Measurements from ENCODE around the gene ZNF526.

The ZNF526 gene

DNA sequence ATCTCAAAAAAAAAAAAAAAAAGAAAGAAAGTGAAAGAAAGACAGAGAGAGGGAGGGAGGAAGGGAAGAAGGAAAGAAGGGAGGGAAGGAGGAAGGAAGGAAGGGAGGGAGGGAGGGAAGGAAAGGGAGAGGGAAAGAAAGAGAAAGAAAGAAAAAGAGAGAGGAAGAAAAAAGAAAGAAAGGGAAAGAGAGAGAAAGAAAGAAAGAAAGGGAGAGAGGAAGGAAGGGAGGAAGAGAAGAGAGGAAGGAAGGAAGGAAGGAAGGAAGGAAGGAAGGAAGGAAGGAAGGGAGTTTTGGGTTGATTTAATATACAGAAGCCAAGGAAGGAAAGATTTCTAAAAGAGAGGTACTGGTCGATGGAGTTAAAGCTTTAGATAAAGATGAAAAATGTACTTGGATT lies 31.4 kb upstream of the ZNF526 start:
- no peak overlapping the region for H3K27ac ChIP-seq
- TF ChIP-seq, protein P1, sequence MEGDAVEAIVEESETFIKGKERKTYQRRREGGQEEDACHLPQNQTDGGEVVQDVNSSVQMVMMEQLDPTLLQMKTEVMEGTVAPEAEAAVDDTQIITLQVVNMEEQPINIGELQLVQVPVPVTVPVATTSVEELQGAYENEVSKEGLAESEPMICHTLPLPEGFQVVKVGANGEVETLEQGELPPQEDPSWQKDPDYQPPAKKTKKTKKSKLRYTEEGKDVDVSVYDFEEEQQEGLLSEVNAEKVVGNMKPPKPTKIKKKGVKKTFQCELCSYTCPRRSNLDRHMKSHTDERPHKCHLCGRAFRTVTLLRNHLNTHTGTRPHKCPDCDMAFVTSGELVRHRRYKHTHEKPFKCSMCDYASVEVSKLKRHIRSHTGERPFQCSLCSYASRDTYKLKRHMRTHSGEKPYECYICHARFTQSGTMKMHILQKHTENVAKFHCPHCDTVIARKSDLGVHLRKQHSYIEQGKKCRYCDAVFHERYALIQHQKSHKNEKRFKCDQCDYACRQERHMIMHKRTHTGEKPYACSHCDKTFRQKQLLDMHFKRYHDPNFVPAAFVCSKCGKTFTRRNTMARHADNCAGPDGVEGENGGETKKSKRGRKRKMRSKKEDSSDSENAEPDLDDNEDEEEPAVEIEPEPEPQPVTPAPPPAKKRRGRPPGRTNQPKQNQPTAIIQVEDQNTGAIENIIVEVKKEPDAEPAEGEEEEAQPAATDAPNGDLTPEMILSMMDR (conservative IDR thresholded peaks at IDR 0.05), result no peak
- TF ChIP-seq ZFX (IDR thresholded peaks at IDR 0.05), result no peak

DNA sequence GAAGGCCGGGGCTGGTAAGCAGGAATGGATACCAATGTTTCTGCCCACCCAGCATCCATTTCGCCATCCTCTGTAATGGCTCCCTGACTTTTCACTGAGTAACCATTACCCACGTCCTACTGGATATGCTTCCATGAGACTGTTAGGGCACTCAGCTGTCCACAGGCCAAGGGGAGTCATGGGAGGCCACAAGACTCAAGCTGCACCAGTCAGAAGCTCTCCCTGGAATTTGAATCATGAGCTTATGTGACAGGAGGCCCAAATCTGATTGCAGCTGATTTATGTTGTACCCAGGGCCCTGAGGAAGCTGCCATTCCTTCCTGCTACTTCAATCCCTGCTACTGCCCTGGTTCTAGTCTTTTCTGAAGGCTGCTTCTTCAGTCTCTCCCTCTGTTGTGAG lies 31.0 kb upstream of the ZNF526 start:
- H3K27ac ChIP-seq, result no peak overlapping the region
- TF ChIP-seq ZFX (IDR thresholded peaks at IDR 0.05), result no peak
- TF ChIP-seq, protein P1 (conservative IDR thresholded peaks at IDR 0.05), result no peak

DNA sequence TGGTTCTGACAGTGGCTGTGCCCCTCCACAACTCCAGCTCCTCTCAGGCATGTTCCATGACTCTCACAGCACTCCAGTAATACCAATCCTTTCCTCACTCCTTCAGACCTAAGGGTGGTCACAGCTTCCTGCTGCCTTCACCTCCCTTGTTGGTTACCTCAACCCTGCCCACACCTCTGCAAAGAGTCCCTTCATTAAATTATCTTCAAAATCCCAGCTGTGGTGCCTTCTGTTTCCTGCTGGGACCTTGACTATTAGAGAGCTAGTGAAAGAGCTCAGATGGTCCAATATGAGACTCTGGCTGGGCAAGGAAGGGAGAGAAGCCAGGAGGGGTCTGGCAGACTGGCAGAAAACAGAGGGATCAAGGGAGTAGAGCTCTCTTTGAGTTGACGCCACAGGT lies 28.8 kb upstream of the ZNF526 start:
- no peak overlapping the region for H3K27ac ChIP-seq
- TF ChIP-seq, protein P1 (conservative IDR thresholded peaks at IDR 0.05), result no peak
- TF ChIP-seq ZFX (IDR thresholded peaks at IDR 0.05), result no peak

DNA sequence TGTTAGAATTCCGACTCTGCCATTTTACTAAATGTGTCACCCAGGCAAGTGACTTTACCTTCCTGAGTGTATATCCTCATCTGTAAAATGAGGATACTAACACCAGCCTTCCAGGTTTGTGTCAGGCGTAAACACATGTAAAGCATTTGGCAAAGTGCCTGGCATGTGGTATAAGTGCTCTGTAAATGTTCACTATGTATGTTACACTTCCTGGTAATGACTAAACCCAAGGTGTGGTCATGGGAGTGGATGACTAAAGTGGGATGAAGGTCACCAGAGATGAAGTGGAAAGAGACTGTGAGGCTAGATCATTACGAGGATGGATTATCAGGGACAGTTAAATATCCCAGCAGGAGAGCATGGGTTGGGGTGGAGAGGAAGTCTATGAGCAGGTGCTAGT lies 28.3 kb upstream of the ZNF526 start:
- H3K27ac ChIP-seq, result no peak overlapping the region
- TF ChIP-seq ZFX (IDR thresholded peaks at IDR 0.05), result no peak
- TF ChIP-seq, protein P1 (conservative IDR thresholded peaks at IDR 0.05), result no peak

DNA sequence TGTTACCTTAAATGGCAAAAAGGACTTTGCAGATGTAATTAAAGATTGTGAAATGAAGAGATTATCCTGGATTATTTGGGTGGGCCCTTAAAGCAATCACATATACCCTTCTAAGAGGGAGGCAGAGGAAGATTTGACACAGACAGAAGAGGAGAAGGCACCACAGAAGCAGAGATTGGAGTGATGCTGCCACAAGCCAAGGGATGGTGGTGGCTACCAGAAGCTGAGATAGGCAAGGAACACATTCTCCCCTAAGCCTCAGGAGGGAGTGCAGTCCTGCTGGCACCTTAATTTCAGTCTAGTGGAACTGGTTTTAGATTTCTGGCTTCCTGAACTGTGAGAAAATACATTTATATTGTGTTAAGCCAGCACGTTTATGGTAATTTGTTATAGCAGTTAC lies 26.8 kb upstream of the ZNF526 start:
- no peak overlapping the region for H3K27ac ChIP-seq
- TF ChIP-seq ZFX (IDR thresholded peaks at IDR 0.05), result no peak
- TF ChIP-seq, protein P1 (conservative IDR thresholded peaks at IDR 0.05), result no peak

DNA sequence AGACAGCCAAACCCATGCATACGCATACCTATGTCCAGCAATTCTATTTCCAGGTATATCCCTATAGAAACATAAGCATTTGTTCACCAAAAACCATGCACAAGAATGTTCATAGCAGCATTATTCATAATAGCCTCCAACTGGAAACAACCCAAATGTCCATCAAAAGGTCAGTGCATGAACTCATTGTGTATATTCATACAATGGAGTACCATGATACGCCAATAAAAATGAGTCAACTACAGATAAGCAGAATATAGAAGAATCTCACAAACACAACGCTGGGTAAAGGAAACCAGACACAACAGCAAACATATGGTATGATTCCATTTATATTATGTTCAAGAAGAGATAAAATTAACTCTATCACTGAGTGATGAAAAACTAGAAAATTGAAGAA lies 26.4 kb upstream of the ZNF526 start:
- TF ChIP-seq, protein P1 (conservative IDR thresholded peaks at IDR 0.05), result no peak
- no peak for TF ChIP-seq ZFX (IDR thresholded peaks at IDR 0.05)
- no peak overlapping the region for H3K27ac ChIP-seq

DNA sequence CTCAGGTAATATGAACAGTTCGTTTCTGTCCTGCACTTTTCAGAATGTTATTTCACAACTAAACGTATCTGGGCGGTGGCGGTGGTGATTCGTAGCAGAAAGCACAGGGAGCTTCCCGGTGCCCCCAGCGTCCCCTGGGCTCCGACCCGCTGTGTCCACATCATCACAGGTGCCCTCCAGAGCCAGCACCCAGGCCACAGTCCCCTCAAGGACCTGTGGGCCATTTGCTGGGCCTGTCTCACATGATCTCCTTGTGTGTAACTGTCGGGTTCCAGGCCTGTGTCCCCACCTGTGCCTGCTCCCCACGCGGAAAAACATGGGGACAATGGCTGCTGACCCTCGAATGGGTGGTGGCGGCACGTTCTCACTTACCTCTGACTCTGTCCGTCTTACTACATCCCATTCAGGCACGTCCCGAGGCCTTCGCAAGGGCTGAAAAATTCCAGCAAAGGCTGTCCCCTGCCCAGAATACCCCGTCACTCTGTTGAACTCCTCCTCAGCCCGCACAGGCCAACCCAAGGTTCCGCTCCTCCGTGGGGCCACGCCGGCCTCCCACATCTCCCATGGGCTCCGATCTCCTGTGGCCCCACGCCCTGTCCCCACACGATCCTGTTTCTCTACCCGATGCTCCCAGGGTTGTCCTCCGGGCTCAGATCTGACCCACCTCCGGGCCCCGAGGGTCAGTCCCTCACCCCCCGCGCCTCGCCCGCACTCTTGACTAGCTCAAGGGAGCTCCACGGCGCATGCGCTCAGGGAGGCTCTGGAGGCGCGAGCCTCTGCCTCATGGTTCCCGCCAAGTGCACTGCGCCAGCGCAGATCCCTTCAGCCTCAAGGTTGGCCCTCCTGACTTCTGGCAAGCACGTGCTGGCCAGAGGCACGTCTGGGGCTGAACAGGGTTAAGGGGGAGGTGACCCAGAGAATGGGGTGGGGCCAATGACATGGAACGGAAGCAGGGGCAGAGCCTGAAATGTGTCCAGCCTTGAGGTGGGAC lies 23.8 kb upstream of the ZNF526 start:
- no peak for TF ChIP-seq ZFX (IDR thresholded peaks at IDR 0.05)
- TF ChIP-seq, protein P1 (conservative IDR thresholded peaks at IDR 0.05), result no peak
- no peak overlapping the region for H3K27ac ChIP-seq
